Subcutaneous abdominal adipose tissue (tissue), 5 donors: ENCODE measurements around the gene MBD6.

Source experiments
- H3K27ac ChIP-seq: one replicate; pipeline ENCODE4 v1.7.0; 2013; ENCODE audit warnings: low read depth, mild to moderate bottlenecking, inconsistent platforms, low read length, moderate library complexity
- H3K27me3 ChIP-seq, 5 donors: one replicate each; pipeline ENCODE4 v1.7.0; 2013; ENCODE audit warnings: low read length in 5 of 5, inconsistent platforms in 1 of 5; ENCODE audit not compliant: control insufficient read depth in 5 of 5, insufficient read depth in 4 of 5
- H3K36me3 ChIP-seq, 5 donors: one replicate each; pipeline ENCODE4 v1.7.0; 2013; ENCODE audit warnings: low read length in 5 of 5; ENCODE audit not compliant: control insufficient read depth in 5 of 5, insufficient read depth in 5 of 5
- H3K4me1 ChIP-seq, 5 donors: one replicate each; pipeline ENCODE4 v1.7.0; 2013; ENCODE audit warnings: low read length in 5 of 5, mild to moderate bottlenecking in 3 of 5, moderate library complexity in 1 of 5; ENCODE audit not compliant: control insufficient read depth in 5 of 5, insufficient read depth in 5 of 5
- H3K4me3 ChIP-seq, 5 donors: one replicate each; pipeline ENCODE4 v1.7.0; 2013; ENCODE audit warnings: low read length in 5 of 5, low read depth in 1 of 5
- H3K9ac ChIP-seq, 5 donors: one replicate each; pipeline ENCODE4 v1.7.0; 2013; ENCODE audit warnings: low read length in 5 of 5, mild to moderate bottlenecking in 4 of 5, moderate library complexity in 3 of 5
- H3K9me3 ChIP-seq, 5 donors: one replicate each; pipeline ENCODE4 v1.7.0; 2013; ENCODE audit warnings: low read length in 5 of 5; ENCODE audit not compliant: control insufficient read depth in 5 of 5
- donor health status: healthy.
- donor health status: healthy.
- donor health status: healthy.
- donor health status: healthy.
- donor health status: healthy.

MBD6 gene

DNA sequence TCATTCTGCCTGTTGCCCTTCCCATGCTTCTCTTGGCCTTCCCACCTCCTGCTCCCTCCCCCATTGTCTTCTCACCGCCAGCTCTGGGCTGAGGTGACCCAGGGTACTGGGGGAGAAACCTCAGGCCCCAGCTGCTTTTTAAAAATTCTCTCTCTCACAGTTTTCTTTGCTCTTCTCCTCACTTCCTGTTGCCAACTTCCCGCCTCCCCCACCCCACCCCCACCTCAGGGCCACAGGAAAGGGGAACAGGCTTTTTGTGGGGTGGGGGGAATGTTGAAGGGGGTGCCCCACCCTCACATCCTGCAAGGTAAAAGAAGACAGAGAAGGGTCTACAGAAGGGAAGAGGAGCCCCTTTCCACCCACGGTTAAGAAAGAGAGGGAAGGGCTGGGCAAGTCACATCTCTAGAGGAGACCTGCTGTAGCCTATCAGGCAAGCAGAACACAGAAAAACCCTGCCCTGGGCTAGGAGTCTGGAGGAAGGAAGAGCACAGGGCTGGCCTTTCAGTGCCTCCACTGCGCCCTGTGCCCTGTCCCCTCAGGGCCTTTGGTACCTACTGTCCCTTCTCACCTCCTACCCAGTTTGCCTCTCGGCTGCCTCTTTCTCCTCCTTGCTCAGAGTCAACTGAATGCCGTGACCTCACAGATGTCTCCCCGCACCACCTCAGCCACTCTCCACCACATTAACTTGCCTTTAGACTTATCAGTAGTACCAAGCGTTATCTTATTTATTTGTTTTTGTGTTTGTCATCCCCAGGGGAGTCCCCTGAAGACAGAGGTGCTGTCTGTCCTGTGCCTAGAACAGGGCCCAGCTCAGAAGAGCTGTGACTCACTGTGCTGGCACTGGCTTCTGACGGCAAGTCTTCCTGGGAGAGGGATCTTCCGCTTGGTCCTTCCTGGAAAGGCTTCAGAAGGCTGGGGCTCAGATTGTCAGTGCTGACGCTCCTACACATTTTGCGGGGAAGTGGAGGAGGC lies 44.6 kb upstream of the MBD6 start:
- H3K27ac ChIP-seq = peak overlapping the region; percentile 18
- no peaks in the 10 kb centered on the region for H3K9me3 ChIP-seq
- H3K36me3 ChIP-seq = peaks cover 0 to 14% (median 0%) of the 10 kb centered on the region in 5 donors
- H3K4me3 ChIP-seq = peak overlapping the region; percentile 39 to 63 (median 53)
- H3K27me3 ChIP-seq = peaks cover 7 to 41% (median 31%) of the 10 kb centered on the region in 5 donors
- peak overlapping the region in 3 of 5 donors; percentile 48 to 71 (median 68) for H3K9ac ChIP-seq
- H3K4me1 ChIP-seq = peaks cover 0 to 35% (median 27%) of the 10 kb centered on the region in 5 donors

DNA sequence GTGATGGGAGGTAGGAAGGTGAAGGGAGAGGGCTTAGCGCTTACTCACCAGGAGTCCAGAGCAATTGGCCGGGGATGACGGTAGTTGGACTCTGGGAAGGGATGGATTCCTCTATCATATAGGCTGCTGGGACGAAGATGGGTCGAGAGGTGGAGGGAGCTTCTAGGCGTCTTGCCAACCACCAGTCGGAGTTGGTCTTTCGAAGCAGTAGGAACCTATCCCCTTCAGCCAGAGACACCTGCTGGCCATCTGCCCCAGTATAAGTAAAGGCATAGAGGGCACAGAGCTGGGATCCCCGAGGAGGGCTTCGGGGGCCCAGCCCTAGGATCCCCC lies 43.6 kb upstream of the MBD6 start:
- no peak overlapping the region for H3K4me3 ChIP-seq
- H3K36me3 ChIP-seq = peaks cover 0 to 10% (median 0%) of the 10 kb centered on the region in 5 donors
- no peak overlapping the region for H3K27ac ChIP-seq
- H3K27me3 ChIP-seq = peaks cover 7 to 37% (median 26%) of the 10 kb centered on the region in 5 donors
- H3K9me3 ChIP-seq = no peaks in the 10 kb centered on the region
- H3K9ac ChIP-seq = peak overlapping the region in 1 of 5 donors; percentile 37
- peaks cover 0 to 35% (median 27%) of the 10 kb centered on the region in 5 donors for H3K4me1 ChIP-seq

DNA sequence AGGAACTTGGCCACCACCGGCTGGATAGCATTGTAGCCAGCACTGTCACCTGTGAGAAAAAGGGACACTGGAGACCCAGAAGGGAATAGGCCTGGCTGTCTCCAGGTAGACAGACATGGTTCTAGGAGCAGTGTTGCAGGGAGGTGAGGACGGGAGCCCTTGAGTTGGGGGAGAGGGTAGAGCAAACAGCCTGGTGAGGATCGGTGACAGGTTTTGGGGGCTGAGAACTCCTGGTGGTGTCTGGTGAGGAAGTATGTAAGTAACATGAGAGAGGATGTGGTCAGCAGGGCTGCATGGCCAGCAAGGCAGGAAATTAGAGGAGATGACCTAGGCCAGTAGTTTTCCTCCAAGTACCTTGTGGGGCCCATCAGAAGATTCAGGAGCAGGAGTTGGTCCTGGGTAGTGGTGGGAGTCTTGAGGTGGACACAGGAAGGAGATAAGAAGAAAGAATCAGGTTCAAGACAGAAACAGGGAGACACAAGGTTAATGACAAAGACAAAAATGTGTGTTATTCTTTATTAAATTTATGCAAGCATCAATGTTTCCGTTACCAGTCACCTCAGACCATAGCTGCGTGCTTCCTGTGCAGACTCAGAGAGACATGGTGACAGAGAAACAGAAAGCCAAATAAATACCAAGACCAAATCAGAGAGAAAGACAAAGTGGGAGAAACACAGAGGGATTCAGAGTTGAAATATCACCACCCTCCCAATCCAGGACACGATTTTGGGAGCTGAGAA lies 43.1 kb upstream of the MBD6 start, which contains the start of gene ARHGAP9:
TSS of gene ARHGAP9 (minus strand) at position 491 of the 740 bp plus-strand sequence. CDS start at position 31, 460 bp downstream.
- Histone ChIP-seq H3K9ac (peak within 1 kb of the TSS in 1 of 5 donors; percentile 37), H3K9me3 (no peaks in the 10 kb centered on the region), H3K4me3 (peak within 1 kb of the TSS in 1 of 5 donors; percentile 63), H3K27ac (no peak within 1 kb of the TSS), H3K36me3 (peaks cover 0 to 5% (median 0%) of the 10 kb centered on the region in 5 donors), H3K27me3 (peaks cover 4 to 31% (median 21%) of the 10 kb centered on the region in 5 donors), H3K4me1 (peaks cover 0 to 35% (median 27%) of the 10 kb centered on the region in 5 donors)

DNA sequence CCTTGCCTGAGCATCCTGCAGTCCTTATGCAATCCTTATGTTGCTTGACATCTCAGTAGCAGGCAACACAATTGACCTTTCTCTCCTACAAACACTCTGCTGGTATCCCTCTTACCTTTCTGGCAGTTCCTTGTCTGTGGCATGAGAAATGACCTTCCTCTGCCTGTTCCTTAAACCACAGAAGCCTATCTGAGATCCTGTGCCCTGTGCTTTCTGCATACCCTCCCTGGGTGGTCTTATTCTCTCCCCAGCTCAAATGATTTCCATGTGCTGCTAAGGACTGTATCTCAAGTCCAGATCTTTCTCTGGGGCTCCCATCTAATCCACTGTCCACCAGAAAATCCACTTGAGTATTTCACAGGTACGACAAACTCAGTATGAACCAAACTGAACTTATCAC lies 41.0 kb upstream of the MBD6 start:
- Histone ChIP-seq H3K36me3 (no peaks in the 10 kb centered on the region), H3K27me3 (peaks cover 0 to 12% (median 3%) of the 10 kb centered on the region in 5 donors), H3K4me3 (no peak overlapping the region), H3K27ac (no peak overlapping the region), H3K9ac (no peak overlapping the region), H3K4me1 (peaks cover 0 to 18% (median 7%) of the 10 kb centered on the region in 5 donors), H3K9me3 (no peaks in the 10 kb centered on the region)

DNA sequence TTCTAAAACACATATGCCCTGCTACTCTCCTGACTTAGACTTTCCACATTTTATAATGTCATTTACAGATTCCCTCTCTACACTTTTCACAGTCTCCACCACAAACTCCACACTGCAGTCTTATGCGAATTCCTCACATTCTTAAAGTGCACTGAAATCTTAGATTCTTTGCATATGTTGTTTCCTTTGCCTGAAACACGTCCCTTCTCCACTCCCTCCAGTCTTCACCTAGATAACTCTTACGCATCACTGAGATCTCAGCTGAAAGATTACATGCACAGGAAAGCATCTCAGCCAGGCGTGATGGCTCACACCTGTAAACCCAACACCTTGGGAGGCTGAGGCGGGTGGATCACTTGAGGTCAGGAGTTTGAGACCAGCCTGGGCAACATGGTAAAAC lies 39.2 kb upstream of the MBD6 start:
- peaks cover 0 to 22% (median 13%) of the 10 kb centered on the region in 5 donors for H3K4me1 ChIP-seq
- no peaks in the 10 kb centered on the region for H3K9me3 ChIP-seq
- H3K36me3 ChIP-seq = no peaks in the 10 kb centered on the region
- H3K9ac ChIP-seq = no peak overlapping the region
- H3K4me3 ChIP-seq = no peak overlapping the region
- H3K27ac ChIP-seq = no peak overlapping the region
- peaks cover 0 to 4% (median 0%) of the 10 kb centered on the region in 5 donors for H3K27me3 ChIP-seq

DNA sequence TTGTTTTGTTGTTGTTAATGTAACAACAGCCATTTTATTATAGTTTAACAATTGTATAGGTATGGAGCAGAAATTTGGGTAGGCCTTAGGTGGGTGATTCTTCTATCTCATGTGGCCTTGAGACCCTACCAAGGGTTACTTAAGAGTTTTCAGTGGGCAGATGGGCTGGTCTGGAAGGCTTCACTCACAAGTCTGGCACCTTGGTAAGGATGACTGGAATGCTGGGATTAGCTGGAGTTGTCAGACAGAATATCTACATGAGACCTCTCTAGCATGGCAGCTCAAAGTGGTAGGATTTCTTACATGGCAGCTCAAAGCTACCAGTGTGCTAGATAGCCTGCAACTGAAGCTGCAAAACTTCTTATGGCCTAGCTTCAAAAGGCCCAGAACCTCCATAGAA lies 36.9 kb upstream of the MBD6 start:
- Histone ChIP-seq H3K27ac (no peak overlapping the region), H3K4me3 (no peak overlapping the region), H3K4me1 (peaks cover 0 to 20% (median 16%) of the 10 kb centered on the region in 5 donors), H3K27me3 (peaks cover 0 to 2% (median 0%) of the 10 kb centered on the region in 5 donors), H3K9ac (no peak overlapping the region), H3K9me3 (no peaks in the 10 kb centered on the region), H3K36me3 (peaks cover 0 to 18% (median 15%) of the 10 kb centered on the region in 5 donors)

DNA sequence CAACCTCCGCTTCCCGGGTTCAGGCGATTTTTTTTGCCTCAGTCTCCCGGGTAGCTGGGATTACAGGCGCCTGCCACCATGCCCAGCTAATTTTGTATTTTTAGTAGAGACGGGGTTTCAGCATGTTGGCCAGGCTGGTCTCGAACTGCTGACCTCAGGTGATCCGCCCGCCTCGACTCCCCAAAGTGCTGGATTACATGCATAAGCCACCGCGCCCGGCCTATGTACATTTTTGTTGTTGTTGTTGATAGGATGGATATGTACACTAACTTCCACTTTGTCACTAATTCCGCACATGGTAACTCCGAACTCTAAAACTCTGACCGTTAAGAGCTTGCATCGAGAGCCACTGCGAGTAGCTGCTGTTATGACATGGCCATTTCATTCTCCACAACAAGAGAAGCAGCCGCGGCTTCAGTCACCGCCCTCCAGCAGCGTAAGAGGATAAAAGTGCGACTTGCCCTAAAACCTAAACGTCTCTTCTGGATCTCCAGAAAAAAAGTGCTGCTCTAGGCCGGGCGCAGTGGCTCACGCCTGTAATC lies 35.5 kb upstream of the MBD6 start:
- H3K9ac ChIP-seq = no peak overlapping the region
- H3K9me3 ChIP-seq = no peaks in the 10 kb centered on the region
- peaks cover 8 to 29% (median 26%) of the 10 kb centered on the region in 5 donors for H3K36me3 ChIP-seq
- H3K27me3 ChIP-seq = no peaks in the 10 kb centered on the region
- peak overlapping the region; percentile 61 to 90 (median 86) for H3K4me3 ChIP-seq
- H3K4me1 ChIP-seq = peaks cover 0 to 20% (median 16%) of the 10 kb centered on the region in 5 donors
- no peak overlapping the region for H3K27ac ChIP-seq

DNA sequence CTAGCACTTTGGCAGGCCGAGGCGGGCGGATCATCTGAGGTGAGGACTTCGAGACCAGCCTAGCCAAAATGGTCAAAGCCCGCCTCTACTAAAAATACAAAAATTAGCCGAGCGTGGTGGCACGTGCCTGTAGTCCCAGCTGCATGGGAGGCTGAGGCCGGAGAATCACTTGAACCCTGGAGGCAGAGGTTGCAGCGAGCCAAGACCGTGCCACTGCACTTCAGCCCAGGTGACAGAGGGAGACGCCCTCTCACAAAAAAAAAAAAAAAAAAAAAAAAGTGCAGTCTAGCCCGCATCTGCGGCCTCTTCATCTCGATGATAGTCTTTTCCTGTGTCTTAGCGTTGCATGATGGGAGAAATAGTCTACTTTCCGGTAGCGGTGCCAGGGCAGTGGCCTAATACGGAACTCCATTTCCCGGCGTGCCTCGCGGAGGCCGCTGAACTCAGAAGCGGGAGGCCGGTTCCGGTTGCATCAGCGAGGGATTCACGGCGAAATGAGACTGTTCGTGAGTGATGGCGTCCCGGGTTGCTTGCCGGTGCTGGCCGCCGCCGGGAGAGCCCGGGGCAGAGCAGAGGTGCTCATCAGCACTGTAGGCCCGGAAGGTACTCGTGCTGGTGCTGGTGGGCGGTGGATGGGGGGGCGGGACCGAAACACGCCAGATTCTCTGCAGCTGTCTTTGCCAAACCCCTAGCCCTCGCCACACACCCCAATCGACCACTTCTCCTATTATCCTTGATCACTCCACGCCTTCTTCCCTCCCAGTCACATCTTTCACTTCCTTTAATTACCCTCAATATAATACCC lies 34.8 kb upstream of the MBD6 start, which contains the start of gene MARS1:
TSS of gene MARS1 (plus strand) at position 472 of the 805 bp plus-strand sequence. CDS start at position 495, 23 bp downstream.
- Histone ChIP-seq H3K4me1 (peaks cover 0 to 20% (median 16%) of the 10 kb centered on the region in 5 donors), H3K4me3 (peak within 1 kb of the TSS; percentile 86 to 94 (median 88)), H3K36me3 (peaks cover 8 to 34% (median 31%) of the 10 kb centered on the region in 5 donors), H3K9me3 (no peaks in the 10 kb centered on the region), H3K27ac (peak within 1 kb of the TSS; percentile 77), H3K9ac (peak within 1 kb of the TSS; percentile 12 to 96 (median 89)), H3K27me3 (no peaks in the 10 kb centered on the region)
